ENCODE data around the gene CNPY1.

GRCh38 chr7:155534691-155535090, 11.7 kb downstream of the CNPY1 start:
- TF ChIP-seq, protein P1, sequence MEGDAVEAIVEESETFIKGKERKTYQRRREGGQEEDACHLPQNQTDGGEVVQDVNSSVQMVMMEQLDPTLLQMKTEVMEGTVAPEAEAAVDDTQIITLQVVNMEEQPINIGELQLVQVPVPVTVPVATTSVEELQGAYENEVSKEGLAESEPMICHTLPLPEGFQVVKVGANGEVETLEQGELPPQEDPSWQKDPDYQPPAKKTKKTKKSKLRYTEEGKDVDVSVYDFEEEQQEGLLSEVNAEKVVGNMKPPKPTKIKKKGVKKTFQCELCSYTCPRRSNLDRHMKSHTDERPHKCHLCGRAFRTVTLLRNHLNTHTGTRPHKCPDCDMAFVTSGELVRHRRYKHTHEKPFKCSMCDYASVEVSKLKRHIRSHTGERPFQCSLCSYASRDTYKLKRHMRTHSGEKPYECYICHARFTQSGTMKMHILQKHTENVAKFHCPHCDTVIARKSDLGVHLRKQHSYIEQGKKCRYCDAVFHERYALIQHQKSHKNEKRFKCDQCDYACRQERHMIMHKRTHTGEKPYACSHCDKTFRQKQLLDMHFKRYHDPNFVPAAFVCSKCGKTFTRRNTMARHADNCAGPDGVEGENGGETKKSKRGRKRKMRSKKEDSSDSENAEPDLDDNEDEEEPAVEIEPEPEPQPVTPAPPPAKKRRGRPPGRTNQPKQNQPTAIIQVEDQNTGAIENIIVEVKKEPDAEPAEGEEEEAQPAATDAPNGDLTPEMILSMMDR (IDR thresholded peaks at IDR 0.05; ENCODE audit: poor library complexity, severe bottlenecking): no peak
- no peak for TF ChIP-seq POLR2AphosphoS5 (IDR thresholded peaks at IDR 0.05)
- no peak for TF ChIP-seq MXI1 (conservative IDR thresholded peaks at IDR 0.05; ENCODE audit: poor library complexity, severe bottlenecking)
